GM21825 (cell line): ENCODE measurements around the gene IVL.

Source experiments
- ATAC-seq: cut with Tn5 transposase; IDR thresholded peaks from one replicate; pipeline ENCODE4 v1.9.1; 2021; ENCODE audit warnings: mild to moderate bottlenecking, moderate library complexity; ENCODE audit not compliant: unreplicated experiment

The IVL gene

GRCh38 chr1:152907686-152908601 lies at the start of gene IVL:
Gene IVL, plus strand, starts transcription at chr1:152908546. Its CDS starts 1,252 bp downstream, at chr1:152909798.
- no peak for ATAC-seq

GRCh38 chr1:152859696-152860095 lies 48.6 kb upstream of the IVL start, which contains the start of gene LCE7A:
Gene LCE7A, plus strand, starts transcription at chr1:152859996. Its CDS starts 702 bp downstream, at chr1:152860698.
- no peak for ATAC-seq

GRCh38 chr1:152860129-152860528 lies 48.2 kb upstream of the IVL start:
- no peak for ATAC-seq

GRCh38 chr1:152861374-152861773 lies 47.0 kb upstream of the IVL start:
- no peak for ATAC-seq

- ATAC-seq = no peak
Observed at GRCh38 chr1:152864443-152864842, 43.9 kb upstream of the IVL start.

GRCh38 chr1:152866321-152866720 lies 42.0 kb upstream of the IVL start:
- no peak for ATAC-seq

GRCh38 chr1:152869808-152870419 lies 38.4 kb upstream of the IVL start:
- no peak for ATAC-seq

GRCh38 chr1:152870831-152871730 lies 37.3 kb upstream of the IVL start:
- ATAC-seq = no peak

- no peak for ATAC-seq
Observed at GRCh38 chr1:152871731-152872126, 36.6 kb upstream of the IVL start.

- ATAC-seq = no peak
Observed at GRCh38 chr1:152873495-152873894, 34.9 kb upstream of the IVL start.

GRCh38 chr1:152876827-152877226 lies 31.5 kb upstream of the IVL start:
- no peak for ATAC-seq

- no peak for ATAC-seq
Observed at GRCh38 chr1:152878042-152878441, 30.3 kb upstream of the IVL start, which contains the start of gene SMCP. Gene SMCP, plus strand, starts transcription at chr1:152878322. Its CDS starts 6,101 bp downstream, at chr1:152884423.

- ATAC-seq = no peak
Observed at GRCh38 chr1:152879559-152880198, 28.7 kb upstream of the IVL start.

GRCh38 chr1:152880316-152880715 lies 28.0 kb upstream of the IVL start:
- ATAC-seq = no peak

GRCh38 chr1:152880907-152881306 lies 27.4 kb upstream of the IVL start:
- no peak for ATAC-seq

- no peak for ATAC-seq
Observed at GRCh38 chr1:152884085-152884484, 24.3 kb upstream of the IVL start.

- ATAC-seq = no peak
Observed at GRCh38 chr1:152884506-152884905, 23.8 kb upstream of the IVL start.

- no peak for ATAC-seq
Observed at GRCh38 chr1:152884966-152885624, 23.3 kb upstream of the IVL start.

GRCh38 chr1:152886085-152886484 lies 22.3 kb upstream of the IVL start:
- no peak for ATAC-seq
